ENCODE measurements around the gene KDM7A. TPM values are rescaled to one million over a fixed set of nuclear protein-coding genes. Genes with fewer than 3 reads are reported as not detected.

KDM7A gene
- total RNA-seq, 4 donors from 2014 or later: 15.3 to 34.5 (median 23.2) TPM

DNA sequence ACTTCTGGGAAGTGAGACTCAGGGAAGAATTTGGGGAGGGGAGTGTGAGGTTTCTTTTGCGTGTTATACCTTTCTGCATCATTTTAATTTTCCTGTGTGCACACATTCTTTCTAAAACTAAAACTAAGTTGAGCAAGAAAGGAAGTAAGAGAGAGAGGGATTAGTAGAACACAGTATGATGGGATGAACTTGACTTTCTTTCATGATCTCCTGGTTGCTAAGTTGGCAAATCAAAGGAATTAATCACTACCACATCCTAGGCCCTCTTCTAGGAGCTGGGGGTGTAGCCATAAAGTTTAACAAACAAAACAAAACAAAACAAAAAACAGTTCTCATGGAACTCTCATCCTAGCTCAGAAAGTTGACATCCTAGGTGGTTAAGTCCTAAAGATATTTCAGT lies 19.1 kb upstream of the KDM7A start:
- no peak for DNase-seq (ENCODE audit: low spot score in 2 of 2)
- no peak overlapping the region for H3K27ac ChIP-seq
- H3K36me3 ChIP-seq: no peaks in the 10 kb centered on the region
- TF ChIP-seq EP300 (IDR thresholded peaks at IDR 0.05) (no peak), POLR2A (IDR thresholded peaks at IDR 0.05) (no peak)
- TF ChIP-seq, protein P1, sequence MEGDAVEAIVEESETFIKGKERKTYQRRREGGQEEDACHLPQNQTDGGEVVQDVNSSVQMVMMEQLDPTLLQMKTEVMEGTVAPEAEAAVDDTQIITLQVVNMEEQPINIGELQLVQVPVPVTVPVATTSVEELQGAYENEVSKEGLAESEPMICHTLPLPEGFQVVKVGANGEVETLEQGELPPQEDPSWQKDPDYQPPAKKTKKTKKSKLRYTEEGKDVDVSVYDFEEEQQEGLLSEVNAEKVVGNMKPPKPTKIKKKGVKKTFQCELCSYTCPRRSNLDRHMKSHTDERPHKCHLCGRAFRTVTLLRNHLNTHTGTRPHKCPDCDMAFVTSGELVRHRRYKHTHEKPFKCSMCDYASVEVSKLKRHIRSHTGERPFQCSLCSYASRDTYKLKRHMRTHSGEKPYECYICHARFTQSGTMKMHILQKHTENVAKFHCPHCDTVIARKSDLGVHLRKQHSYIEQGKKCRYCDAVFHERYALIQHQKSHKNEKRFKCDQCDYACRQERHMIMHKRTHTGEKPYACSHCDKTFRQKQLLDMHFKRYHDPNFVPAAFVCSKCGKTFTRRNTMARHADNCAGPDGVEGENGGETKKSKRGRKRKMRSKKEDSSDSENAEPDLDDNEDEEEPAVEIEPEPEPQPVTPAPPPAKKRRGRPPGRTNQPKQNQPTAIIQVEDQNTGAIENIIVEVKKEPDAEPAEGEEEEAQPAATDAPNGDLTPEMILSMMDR (IDR thresholded peaks at IDR 0.05): no peak
- WGBS, 2 donors: 95% methylated on average over 1 of the region's 1 CpG
- H3K4me1 ChIP-seq: peaks cover 0 to 14% (median 3%) of the 10 kb centered on the region in 4 donors
- H3K4me3 ChIP-seq: no peak overlapping the region
- H3K27me3 ChIP-seq: no peaks in the 10 kb centered on the region
- H3K9me3 ChIP-seq: no peaks in the 10 kb centered on the region

DNA sequence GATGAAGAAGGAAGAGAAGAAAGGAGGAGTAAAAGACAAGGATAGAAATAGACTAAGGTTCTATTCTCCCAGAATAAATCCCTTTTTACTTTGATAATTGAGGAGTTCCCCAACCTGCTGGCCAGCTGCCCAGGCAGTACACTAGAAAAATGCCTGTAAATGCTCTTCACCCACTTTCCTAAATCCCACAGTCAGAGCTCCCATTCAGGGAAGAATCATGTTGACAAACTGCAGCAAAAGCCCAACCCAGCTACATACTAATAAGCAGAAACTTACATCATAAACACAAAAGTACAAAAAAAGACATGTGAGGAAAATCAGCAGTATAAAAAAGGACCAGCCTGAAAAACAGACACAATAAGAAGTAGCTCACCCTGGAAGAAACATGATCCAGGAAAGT lies 15.8 kb upstream of the KDM7A start:
- Histone ChIP-seq H3K27me3 (no peaks in the 10 kb centered on the region), H3K4me3 (no peak overlapping the region), H3K27ac (no peak overlapping the region), H3K9me3 (no peaks in the 10 kb centered on the region), H3K4me1 (no peaks in the 10 kb centered on the region), H3K36me3 (no peaks in the 10 kb centered on the region)
- DNase-seq (ENCODE audit: low spot score in 2 of 2): no peak
- TF ChIP-seq POLR2A (IDR thresholded peaks at IDR 0.05) (no peak), EP300 (IDR thresholded peaks at IDR 0.05) (no peak)
- TF ChIP-seq, protein P1 (IDR thresholded peaks at IDR 0.05): no peak

DNA sequence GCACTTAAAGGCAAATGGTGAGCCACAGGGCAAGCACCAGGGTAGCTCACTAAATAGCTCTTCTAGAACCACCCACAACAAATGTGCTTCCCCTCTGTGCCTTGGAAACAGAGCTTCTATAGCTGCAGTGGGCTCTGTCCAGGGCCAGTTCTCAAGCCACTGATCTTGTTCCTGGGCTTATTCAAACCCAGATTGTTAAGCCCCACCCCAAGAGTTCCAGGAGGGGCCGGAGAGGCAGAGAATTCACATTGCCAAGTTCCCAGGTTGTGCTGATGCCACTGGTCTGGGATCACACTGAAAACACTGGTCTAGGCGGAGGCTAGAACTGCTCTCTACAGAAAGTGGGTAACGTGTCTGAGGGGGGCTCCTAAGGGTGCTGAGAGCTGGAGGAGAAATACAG lies 15.4 kb upstream of the KDM7A start:
- no peak overlapping the region for H3K4me3 ChIP-seq
- DNase-seq (ENCODE audit: low spot score in 2 of 2): no peak
- H3K4me1 ChIP-seq: no peaks in the 10 kb centered on the region
- TF ChIP-seq POLR2A (IDR thresholded peaks at IDR 0.05) (no peak), EP300 (IDR thresholded peaks at IDR 0.05) (no peak)
- TF ChIP-seq, protein P1 (IDR thresholded peaks at IDR 0.05): no peak
- H3K27ac ChIP-seq: no peak overlapping the region
- no peaks in the 10 kb centered on the region for H3K27me3 ChIP-seq
- 76 to 77% methylated on average over 3 of the region's 3 CpGs for WGBS, 2 donors
- no peaks in the 10 kb centered on the region for H3K9me3 ChIP-seq
- no peaks in the 10 kb centered on the region for H3K36me3 ChIP-seq

DNA sequence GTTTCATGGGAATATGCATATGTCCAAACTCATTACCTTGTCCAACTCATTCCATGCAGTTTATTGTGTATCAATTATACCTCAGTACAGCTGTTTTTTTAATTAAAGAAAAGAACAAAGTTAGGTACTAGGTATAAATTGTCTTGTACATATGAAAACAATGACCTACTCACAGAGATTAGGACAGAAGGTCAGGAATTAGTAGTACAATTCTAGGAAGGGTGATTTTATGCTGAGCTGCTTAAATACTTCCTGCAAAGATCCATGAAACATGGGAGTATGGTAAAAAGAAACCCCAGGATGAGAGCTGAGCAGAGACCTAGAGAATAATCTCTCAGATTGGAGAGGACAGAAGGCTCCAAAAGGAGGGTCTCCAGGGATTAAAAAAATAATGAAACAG lies 13.8 kb upstream of the KDM7A start:
- TF ChIP-seq, protein P1 (IDR thresholded peaks at IDR 0.05): no peak
- no peak for TF ChIP-seq POLR2A (IDR thresholded peaks at IDR 0.05)
- TF ChIP-seq EP300 (IDR thresholded peaks at IDR 0.05): no peak
- Histone ChIP-seq H3K36me3 (no peaks in the 10 kb centered on the region), H3K9me3 (no peaks in the 10 kb centered on the region), H3K4me1 (no peaks in the 10 kb centered on the region), H3K4me3 (no peak overlapping the region), H3K27me3 (no peaks in the 10 kb centered on the region), H3K27ac (no peak overlapping the region)
- DNase-seq (ENCODE audit: low spot score in 2 of 2): no peak

DNA sequence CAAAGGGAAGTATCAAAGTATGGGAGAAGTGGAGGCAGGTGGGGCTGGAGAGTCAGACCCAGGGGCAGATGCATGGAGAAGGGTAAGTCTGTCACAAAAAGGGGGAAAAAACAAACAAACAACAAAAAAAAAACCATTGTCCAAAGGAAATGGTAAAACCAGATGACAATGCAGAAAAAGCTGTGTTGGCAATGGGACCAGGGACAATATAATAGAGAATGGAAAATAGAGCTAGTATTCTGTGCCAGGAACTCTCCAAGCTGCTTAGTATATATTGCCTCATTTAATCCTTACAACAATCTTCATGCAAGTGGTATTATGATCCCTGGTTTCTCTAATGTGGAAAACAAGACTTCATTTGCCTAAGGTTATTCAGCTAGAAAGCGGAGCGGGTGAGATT lies 13.1 kb upstream of the KDM7A start:
- TF ChIP-seq, protein P1 (IDR thresholded peaks at IDR 0.05): no peak
- TF ChIP-seq POLR2A (IDR thresholded peaks at IDR 0.05): no peak
- TF ChIP-seq EP300 (IDR thresholded peaks at IDR 0.05): no peak
- Histone ChIP-seq H3K27ac (no peak overlapping the region), H3K4me1 (no peaks in the 10 kb centered on the region), H3K4me3 (no peak overlapping the region), H3K9me3 (no peaks in the 10 kb centered on the region), H3K27me3 (no peaks in the 10 kb centered on the region), H3K36me3 (no peaks in the 10 kb centered on the region)
- no peak for DNase-seq (ENCODE audit: low spot score in 2 of 2)
- WGBS, 2 donors: 91 to 94% methylated on average over 2 of the region's 2 CpGs

All from tibial nerve (tissue), 4 donors.